ENCODE data around the gene PLPPR3.
"Not testable (repeated sequence)": the region's sequence is repeated elsewhere in the genome, so short reads cannot be mapped to it uniquely, and the experiment has no call there.

PLPPR3 gene

DNA sequence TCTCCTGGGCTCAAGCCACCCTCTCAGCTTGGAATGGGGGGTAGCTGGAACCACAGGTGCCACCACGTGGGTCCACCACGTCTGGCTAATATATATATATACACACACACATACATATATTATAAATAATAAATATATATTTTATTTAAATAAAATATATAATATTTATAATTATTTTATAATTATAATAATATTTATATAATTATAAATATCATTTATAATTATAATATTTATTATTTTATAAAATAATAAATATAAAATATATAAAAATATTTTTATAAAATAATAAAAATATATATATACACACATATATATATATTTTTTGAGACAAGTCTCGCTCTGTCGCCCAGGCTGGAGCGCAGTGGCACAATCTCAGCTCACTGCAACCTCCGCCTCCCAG is 32.8 kb upstream of the PLPPR3 start:
- no peak for DNase-seq (ENCODE audit: low read depth)

DNA sequence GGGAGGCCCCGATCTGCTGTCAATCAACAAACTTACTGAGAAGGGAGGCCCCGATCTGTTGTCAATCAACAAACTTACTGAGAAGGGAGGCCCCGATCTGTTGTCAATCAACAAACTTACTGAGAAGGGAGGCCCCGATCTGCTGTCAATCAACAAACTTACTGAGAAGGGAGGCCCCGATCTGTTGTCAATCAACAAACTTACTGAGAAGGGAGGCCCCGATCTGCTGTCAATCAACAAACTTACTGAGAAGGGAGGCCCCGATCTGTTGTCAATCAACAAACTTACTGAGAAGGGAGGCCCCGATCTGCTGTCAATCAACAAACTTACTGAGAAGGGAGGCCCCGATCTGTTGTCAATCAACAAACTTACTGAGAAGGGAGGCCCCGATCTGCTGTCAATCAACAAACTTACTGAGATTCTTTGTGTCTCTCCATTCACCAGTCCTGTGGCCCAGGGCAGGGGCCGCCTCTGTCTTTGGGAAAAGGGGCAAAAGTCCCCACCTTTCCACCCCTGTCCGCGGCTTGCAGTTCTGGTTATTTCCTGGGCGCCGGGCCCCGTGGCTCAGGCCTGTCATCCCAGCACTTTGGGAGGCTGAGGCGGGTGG is 32.0 kb upstream of the PLPPR3 start:
- DNase-seq (ENCODE audit: low read depth), result not testable (repeated sequence)

- DNase-seq (ENCODE audit: low read depth), result no peak
These were observed 31.3 kb upstream of the PLPPR3 start for GRCh38 chr19:853014-853585.

DNA sequence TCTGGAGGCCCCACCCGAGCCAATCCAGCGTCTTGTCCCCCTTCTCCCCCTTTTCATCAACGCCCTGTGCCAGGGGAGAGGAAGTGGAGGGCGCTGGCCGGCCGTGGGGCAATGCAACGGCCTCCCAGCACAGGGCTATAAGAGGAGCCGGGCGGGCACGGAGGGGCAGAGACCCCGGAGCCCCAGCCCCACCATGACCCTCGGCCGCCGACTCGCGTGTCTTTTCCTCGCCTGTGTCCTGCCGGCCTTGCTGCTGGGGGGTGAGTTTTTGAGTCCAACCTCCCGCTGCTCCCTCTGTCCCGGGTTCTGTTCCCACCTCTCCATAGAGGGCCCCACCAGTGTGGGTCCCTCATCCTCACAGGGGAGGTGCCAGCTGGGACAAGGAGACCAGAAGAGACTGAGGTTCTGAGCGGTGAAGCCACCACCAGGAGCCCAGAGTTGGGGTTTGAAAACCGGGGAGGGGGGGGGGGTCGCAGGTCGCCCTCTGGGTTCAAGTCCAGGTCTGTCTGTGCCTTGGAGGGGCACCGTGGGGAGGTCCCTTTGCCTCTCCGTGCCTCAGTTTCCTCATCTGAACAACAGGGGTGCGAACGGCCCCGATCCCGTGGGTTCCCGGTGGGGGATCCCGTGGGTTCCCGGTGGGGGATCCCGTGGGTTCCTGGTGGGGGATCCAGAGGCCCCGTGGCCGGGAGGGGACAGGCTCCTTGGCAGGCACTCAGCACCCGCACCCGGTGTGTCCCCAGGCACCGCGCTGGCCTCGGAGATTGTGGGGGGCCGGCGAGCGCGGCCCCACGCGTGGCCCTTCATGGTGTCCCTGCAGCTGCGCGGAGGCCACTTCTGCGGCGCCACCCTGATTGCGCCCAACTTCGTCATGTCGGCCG is 30.6 kb upstream of the PLPPR3 start, which contains the start of gene ELANE:
Gene ELANE, plus strand, starts transcription at position 168 of the 878 bp plus-strand sequence. Its CDS starts 26 bp downstream, at position 194.
- no peak for DNase-seq (ENCODE audit: low read depth)

DNA sequence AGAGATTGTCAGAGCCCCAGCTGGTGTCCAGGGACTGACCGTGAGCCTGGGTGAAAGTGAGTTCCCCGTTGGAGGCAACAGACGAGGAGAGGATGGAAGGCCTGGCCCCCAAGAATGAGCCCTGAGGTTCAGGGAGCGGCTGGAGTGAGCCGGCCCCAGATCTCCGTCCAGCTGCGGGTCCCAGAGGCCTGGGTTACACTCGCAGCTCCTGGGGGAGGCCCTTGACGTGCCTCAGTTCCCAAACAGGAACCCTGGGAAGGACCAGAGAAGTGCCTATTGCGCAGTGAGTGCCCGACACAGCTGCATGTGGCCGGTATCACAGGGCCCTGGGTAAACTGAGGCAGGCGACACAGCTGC is 29.2 kb upstream of the PLPPR3 start:
- DNase-seq (ENCODE audit: low read depth), result no peak

GRCh38 chr19:850221-850978 is 28.6 kb upstream of the PLPPR3 start:
- peak; percentile 30 for DNase-seq (ENCODE audit: low read depth)

DNA sequence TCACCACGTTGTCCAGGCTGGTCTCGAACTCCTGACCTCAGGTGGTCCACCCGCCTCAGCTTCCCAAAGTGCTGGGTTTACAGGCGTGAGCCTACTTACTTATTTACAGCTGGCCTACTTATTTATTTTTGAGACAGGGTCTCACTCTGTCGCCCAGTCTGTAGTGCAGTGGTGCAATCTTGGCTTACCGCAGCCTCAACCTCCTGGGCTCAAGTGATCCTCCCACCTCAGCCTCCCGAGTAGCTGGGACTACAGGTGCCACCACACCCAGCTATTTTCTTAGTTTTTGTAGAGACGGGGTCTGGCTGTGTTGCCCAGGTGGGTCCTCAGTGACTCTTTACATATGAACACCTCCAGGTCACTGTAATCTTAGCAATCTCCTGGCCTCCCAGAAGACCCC is 27.4 kb upstream of the PLPPR3 start:
- not testable (repeated sequence) for DNase-seq (ENCODE audit: low read depth)

DNA sequence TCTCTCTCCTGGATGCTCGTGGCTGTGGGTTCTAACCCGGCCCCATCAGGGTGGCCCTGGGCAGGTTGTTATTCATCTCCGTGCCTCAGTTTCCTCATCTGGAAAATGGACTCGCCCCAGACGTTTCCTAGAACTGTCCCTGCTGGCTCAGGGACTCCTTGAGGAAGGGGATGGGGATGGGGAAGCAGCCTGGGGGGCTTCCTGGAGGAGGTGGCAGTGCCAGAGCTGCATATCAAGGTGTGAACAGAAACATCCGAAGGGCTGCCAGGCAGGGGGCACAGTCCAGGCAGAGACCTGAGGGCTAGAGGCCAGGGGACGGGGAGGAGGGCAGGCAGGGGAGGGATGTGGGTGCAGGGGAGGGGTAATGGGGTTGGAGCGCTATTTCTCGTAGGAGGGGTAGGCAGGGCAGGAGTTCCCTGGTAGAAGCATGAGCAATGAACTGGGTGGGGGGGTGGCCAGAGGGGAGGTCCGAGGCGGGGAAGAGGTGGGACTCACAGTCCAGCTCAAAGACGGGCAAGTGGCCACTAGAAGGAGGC is 26.7 kb upstream of the PLPPR3 start:
- no peak for DNase-seq (ENCODE audit: low read depth)

DNA sequence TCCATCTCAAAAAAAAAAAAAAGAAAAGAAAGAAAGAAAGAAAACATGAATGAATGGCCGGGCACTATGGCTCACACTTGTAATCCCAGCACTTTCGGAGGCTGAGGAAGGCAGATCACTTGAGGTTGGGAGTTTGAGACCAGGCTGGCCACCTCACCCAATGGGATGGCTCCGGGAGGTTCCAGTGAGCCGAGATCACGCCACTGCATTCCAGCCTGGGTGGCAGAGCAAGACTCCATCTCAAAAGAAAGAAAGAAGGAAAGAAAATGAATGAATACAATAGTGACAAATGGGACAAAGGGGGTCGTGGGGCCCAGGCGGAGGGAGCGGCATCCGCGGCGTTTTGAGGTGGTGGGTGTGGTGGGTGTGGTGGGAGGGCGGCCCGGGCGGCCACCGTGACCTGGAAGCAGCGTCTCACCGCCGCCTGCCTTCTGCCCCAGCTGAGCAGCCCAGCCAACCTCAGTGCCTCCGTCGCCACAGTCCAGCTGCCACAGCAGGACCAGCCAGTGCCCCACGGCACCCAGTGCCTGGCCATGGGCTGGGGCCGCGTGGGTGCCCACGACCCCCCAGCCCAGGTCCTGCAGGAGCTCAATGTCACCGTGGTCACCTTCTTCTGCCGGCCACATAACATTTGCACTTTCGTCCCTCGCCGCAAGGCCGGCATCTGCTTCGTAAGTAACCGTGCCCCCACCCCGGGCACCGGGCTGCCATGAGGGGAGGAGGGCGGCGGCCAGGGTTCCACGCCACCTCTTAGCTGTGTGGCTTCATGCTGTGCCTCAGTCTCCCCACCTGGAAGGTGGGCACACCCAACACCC is 24.2 kb upstream of the PLPPR3 start:
- DNase-seq (ENCODE audit: low read depth), result no peak

GRCh38 chr19:844546-844971 is 22.8 kb upstream of the PLPPR3 start:
- no peak for DNase-seq (ENCODE audit: low read depth)

DNA sequence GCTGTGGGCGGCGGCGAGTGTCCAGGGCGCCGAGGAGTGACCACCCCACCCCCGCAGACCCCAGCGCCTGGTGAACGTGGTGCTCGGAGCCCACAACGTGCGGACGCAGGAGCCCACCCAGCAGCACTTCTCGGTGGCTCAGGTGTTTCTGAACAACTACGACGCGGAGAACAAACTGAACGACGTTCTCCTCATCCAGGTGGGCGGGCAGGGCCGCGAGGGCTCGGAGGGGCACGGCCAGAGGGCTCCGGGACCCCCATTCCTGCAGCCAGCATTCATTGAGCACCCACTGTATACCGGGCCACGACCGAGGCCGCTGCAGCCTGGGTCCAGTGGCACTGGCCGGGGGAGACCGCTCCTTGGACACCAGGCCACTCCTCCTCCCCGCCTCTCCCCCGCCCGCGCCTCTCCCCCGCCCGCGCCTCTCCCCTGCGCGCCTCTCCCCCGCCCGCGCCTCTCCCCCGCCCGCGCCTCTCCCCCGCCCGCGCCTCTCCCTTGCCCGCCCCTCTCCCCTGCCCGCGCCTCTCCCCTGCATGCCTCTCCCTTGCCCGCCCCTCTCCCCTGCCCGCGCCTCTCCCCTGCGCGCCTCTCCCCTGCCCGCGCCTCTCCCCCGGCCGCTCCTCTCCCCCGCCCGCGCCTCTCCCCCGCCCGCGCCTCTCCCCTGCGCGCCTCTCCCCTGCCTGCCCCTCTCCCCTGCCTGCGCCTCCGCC is 22.2 kb upstream of the PLPPR3 start:
- no peak for DNase-seq (ENCODE audit: low read depth)

- no peak for DNase-seq (ENCODE audit: low read depth)
These were observed 21.6 kb upstream of the PLPPR3 start for GRCh38 chr19:843180-843835.

GRCh38 chr19:842802-843179 is 21.0 kb upstream of the PLPPR3 start:
- DNase-seq (ENCODE audit: low read depth), result not testable (repeated sequence)

GRCh38 chr19:840519-841206 is 18.9 kb upstream of the PLPPR3 start, which contains the start of gene PRTN3:
Gene PRTN3, plus strand, starts transcription at chr19:840999. Its CDS starts 10 bp downstream, at chr19:841009.
- no peak for DNase-seq (ENCODE audit: low read depth)

DNA sequence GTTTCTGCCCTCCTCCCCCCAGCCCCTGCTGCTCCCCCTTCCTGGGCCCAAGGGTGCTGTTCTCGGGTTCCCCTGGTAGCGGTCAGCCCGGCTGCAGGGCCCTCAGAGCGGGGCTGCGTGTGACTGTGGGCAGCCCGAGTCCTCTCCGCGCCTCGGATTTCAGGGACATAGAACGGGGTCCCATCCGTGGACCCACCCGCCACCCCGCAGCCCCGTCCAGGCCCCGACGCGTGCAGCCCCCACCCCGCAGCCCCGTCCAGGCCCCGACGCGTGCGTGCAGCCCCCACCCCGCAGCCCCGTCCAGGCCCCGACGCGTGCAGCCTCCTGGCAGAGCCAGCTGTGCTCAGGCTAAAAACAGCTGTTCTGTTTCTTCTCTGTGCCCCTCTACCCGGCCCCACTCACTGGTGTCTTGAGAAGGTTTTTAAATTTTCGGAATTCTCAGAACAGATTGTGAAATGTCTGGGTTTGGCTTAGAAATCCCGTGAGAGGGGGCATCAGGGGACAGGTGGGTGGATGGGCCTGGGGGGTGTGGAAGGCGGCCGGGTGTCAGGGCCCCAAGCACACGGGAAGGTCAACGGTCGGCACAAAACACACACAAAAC is 13.6 kb upstream of the PLPPR3 start:
- DNase-seq (ENCODE audit: low read depth), result no peak

GRCh38 chr19:834216-834615 is 12.5 kb upstream of the PLPPR3 start:
- no peak for DNase-seq (ENCODE audit: low read depth)

DNA sequence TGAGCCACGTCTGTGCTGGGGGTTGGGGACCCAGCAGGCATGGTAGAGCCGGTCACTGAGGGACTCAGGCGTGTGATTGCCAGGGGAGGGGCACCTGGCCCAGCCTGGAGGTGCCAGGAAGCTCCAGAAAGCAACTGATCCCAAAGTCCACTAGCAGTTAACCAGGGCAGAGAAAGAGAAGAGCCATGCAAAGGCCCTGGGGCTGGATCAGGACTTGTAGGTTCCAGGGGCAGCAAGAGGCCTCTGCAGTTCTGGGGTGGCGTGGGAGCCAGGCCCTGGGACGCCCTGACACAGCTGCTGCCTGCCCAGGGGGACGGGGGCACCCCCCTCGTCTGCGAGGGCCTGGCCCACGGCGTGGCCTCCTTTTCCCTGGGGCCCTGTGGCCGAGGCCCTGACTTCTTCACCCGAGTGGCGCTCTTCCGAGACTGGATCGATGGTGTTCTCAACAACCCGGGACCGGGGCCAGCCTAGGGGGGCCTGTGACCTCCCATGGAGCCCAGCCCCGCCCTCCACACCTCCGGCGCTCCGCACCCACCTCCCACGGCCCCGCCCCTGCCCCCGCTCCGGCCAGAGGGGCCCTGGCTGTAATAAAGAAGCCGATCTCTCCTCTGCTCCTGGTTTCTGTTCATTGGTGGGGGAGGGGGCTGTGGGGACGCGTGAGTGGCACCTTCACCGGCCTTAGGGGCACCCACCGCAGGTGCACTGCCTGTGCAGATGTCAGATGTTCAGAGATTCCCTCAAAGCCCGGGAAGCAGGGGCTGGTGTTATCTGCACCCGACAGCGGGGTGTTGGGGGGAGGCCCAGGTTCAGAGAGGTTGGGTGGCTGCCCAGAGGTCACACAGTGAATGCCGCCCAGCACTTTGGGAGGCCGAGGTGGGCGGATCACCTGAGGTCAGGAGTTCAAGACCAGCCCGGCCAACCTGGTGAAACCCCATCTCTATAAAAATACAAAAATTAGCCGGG is 9.9 kb upstream of the PLPPR3 start:
- DNase-seq (ENCODE audit: low read depth), result no peak
